NCI-H128 (cell line): ENCODE data around the gene CNN2.

Source experiments
- DNase-seq: peaks from one replicate; lab custom pipeline; 2025; ENCODE audit not compliant: unreplicated experiment; lab: John Stamatoyannopoulos, UW

CNN2 gene

DNA sequence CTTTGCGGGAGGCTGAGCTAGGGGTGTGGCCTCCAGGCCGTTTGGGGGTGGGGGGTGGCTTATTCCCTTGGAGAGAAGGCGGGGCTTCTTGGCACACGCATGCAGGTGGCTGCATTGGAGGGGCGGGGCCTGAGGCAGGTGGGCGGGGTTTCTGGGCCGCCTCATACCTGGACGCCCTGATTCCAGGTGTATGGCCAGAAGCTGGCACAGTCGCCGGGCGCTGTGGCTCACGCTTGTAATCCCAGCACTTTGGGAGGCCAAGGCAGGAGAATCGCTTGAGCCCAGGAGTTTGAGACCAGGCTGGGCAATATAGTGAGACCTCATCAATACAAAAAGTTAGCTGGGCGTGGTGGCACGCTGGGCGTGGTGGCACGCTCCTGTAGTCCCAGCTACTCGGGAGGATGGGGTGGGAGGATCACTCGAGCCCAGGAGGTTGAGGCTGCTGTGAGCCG, 21.3 kb downstream of the CNN2 start:
- no peak for DNase-seq

DNA sequence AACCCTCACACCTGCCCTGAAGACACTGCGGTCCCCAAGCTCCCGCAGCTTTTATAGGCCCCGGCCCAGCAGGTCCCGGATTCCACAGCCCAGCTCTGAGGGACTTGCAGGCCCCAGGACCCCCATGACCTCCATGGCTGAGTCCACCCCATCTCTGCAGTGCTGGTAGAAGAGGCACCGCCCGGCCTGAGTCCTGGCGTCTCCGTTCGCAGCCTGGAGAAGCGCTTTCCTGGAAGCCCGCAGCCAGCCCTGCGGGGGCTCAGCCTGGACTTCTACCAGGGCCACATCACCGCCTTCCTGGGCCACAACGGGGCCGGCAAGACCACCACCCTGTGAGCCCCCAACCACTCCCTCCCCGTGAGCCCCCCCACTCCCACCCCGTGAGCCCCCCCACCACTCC, 22.7 kb downstream of the CNN2 start:
- no peak for DNase-seq

- no peak for DNase-seq
These were observed 23.4 kb downstream of the CNN2 start for GRCh38 chr19:1049800-1050199.

DNA sequence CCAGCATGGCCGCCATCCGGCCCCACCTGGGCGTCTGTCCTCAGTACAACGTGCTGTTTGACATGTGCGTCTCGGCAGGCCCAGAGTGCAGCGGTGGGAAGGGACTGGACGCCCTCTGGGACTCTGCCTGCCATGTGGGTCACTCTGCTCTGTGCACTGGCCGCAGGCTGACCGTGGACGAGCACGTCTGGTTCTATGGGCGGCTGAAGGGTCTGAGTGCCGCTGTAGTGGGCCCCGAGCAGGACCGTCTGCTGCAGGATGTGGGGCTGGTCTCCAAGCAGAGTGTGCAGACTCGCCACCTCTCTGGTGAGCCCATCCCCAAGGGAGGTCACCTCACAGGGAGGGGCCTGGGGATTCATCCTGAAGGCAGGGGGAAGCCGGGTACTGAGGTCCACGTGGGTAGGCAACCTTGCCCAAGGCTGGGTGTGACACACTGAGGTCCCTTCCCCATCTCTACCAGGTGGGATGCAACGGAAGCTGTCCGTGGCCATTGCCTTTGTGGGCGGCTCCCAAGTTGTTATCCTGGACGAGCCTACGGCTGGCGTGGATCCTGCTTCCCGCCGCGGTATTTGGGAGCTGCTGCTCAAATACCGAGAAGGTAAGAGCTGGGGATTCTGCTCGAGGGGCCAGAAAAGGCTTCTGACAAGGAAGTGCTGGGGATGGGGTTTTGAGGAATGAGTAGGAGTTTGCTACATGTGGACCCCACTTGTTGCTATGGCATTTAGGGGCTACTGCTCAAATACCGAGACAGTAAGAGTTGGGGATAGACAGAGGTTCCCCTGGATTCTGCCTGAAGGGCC, 24.8 kb downstream of the CNN2 start:
- DNase-seq: no peak

DNA sequence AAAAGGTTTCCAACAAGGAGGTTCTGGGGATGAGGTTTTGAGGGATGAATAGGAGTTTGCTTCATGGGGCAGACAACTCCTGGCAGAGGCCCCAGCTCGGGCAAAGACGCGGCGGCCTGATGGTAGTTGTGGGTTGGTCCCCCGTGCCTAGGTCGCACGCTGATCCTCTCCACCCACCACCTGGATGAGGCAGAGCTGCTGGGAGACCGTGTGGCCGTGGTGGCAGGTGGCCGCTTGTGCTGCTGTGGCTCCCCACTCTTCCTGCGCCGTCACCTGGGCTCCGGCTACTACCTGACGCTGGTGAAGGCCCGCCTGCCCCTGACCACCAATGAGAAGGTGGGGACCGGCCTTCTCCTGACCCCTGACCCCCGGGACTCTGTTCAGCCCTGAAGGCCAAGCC, 25.4 kb downstream of the CNN2 start:
- no peak for DNase-seq

DNA sequence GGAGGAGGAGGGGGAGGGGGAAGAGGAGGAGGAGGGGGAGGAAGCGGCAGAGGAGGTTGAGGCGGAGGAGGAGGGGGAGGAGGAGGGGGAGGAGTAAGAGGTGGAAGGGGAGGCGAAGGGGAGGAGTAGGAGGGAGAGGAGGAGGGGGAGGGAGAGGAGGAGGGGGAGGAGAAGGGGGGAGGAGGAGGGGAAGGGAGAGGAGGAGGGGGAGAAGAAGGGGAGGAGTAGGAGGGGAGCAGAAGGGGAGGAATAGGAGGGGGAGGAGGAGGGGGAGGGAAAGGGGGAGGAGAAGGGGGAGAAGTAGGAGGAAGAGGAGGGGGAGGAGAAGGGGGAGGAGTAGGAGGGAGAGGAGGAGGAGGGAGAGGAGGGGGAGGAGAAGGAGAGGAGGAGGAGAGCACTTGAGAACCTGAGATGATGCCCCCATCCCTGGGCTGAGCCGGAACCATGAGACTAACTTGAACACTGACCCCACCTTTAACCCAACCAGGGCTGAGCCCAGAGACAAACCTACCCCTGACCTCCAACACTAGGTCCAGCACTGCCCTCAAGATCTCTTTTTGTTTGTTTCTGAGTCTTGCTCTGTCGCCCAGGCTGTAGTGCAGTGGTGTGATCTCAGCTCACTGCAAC, 26.1 kb downstream of the CNN2 start:
- no peak for DNase-seq

DNA sequence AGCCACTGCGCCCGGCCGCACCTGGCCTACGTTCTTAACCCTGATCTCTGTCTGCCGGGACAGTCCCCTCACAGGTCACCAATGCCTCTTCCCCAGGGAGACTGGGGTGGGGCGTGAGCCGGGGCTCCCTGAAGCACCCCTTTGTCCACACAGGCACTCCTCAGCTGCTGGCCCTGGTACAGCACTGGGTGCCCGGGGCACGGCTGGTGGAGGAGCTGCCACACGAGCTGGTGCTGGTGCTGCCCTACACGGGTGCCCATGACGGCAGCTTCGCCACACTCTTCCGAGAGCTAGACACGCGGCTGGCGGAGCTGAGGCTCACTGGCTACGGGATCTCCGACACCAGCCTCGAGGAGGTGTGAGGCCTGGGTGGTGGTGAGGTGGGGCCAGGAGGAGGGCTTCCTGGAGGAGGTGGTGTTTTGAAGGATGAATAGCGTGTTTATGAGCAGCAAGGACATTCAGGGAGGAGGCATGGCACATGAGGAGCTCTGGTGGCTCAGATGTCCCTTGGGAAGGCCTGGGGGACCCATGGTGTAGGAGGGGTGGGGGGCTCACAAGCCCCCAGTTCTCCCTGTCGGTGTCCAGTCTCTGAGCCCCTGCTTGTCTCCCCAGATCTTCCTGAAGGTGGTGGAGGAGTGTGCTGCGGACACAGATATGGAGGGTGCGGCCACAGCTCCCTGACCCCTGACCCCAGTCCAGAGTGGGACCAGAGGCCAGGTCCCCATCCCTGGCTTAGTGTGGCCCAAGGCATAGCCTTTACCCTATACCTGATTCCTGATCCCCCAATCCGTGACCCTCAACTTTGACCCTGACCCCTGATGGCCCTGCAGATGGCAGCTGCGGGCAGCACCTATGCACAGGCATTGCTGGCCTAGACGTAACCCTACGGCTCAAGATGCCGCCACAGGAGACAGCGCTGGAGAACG, 27.0 kb downstream of the CNN2 start:
- DNase-seq: no peak

GRCh38 chr19:1054102-1055027, 28.0 kb downstream of the CNN2 start:
- DNase-seq: no peak

GRCh38 chr19:1055028-1055425, 28.6 kb downstream of the CNN2 start:
- no peak for DNase-seq

DNA sequence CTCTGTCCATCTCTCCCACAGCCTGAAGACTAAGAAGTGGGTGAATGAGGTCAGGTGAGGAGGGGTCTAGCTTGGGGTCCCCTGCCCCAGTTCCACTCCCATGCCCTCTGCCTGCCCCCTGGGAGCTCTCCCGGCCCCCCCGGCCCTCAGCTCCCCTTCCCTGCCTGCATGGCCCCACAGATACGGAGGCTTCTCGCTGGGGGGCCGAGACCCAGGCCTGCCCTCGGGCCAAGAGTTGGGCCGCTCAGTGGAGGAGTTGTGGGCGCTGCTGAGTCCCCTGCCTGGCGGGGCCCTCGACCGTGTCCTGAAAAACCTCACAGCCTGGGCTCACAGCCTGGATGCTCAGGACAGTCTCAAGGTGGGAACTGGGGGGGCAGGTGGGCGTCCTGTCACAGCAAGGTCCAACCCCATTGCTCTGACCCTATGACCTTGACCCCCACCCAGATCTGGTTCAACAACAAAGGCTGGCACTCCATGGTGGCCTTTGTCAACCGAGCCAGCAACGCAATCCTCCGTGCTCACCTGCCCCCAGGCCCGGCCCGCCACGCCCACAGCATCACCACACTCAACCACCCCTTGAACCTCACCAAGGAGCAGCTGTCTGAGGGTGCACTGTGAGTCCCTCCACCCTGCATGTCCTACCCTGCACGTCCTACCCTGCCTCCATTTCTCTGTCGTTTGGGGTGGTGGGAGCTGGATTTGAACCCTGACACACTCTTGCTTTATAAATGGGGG, 29.6 kb downstream of the CNN2 start:
- DNase-seq: no peak

DNA sequence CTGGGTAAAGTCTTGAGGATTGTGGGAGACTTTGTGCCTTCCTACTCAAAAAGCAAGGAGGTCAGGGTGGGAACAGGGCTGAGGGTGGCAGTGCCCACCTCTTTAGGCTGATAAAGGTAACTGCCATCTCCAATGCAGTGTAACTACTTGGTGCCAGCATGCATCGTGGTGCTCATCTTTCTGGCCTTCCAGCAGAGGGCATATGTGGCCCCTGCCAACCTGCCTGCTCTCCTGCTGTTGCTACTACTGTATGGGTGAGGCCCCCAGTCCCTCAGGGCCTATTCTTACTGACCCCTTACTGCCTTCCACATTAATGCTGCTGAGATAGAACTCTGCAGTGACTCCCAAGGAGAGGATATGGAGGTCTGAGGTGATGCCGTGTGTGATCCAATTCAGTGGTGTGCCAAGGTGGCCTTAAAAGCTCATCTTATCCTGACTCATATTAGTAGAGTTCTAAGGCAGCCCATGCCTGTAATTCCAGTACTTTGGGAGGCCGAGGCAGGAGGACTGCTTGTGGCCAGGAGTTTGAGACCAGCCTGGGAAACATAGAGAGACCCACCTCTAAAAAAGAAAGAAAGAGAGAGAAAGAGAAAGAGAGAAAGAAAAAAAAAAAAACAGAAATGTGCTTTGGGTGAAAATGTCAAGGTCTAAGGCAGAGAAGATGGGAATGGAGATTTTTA, 30.9 kb downstream of the CNN2 start:
- no peak for DNase-seq

DNA sequence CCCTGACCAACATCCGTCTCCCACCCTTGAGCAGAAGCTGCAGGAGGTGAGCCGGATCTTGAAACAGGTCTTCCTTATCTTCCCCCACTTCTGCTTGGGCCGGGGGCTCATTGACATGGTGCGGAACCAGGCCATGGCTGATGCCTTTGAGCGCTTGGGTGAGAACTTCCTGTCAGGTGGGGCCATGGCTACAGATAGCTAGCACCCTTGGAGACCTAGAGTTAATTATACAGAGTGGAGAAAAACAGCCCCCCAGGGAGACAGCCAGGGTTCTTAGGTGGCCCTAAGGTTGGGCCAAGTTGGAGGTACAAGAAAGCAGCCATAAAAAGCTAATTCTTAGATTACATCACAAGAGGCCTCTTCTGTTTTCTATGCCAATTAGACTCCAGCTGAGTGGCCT, 31.7 kb downstream of the CNN2 start:
- DNase-seq: no peak

- DNase-seq: no peak
These were observed 34.3 kb downstream of the CNN2 start for GRCh38 chr19:1060689-1061088.

DNA sequence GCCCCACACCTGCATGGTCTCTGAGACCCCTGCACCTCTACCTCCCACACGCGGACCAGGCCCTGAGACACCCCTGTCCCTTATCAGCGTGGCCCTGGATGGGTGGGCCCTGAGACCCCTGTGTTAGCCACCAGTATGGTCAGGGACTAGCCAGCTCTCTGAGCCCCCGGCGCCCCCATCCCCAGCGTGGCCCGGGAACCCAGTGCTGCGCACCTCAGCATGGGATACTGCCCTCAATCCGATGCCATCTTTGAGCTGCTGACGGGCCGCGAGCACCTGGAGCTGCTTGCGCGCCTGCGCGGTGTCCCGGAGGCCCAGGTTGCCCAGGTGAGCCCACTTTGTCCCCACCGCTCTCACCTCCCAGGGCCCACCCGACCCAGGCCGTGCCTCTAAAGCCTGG, 35.6 kb downstream of the CNN2 start:
- DNase-seq: no peak

GRCh38 chr19:1062387-1063029, 36.1 kb downstream of the CNN2 start:
- DNase-seq: no peak

DNA sequence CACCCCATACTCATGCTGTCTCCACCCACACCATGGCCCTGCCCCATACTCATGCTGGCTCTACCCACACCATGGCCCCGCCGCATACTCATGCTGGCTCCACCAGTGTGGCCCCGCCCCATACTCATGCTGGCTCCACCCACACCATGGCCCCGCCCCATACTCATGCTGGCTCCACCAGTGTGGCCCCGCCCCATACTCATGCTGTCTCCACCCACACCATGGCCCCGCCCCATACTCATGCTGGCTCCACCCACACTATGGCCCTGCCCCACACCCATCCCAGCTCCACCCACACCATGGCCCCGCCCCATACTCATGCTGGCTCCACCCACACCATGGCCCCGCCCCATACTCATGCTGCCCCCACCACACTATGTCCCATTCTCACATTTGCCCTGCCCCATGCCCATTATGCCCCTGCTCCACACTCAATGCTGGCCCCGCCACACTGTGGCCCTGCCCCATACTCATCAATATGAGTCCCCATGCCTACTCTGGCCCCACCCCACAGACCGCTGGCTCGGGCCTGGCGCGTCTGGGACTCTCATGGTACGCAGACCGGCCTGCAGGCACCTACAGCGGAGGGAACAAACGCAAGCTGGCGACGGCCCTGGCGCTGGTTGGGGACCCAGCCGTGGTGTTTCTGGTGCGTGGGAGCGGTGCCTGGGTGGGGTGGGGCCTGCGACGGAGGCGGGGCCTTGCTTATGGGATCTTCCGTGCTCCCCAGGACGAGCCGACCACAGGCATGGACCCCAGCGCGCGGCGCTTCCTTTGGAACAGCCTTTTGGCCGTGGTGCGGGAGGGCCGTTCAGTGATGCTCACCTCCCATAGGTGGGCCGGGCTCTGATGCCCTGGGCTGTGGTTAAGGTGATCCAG, 36.9 kb downstream of the CNN2 start:
- no peak for DNase-seq

- DNase-seq: no peak
These were observed 37.7 kb downstream of the CNN2 start for GRCh38 chr19:1063909-1064660.
